LNCaP clone FGC (cell line): ENCODE data around the gene S1PR4.
A peak's percentile ranks its signal among the peaks of the same experiment; 100 is the strongest.

Experiments used
- DNase-seq: peaks from one replicate; pipeline ENCODE4 v3.0.0-alpha.2; 2011; ENCODE audit warnings: low read depth
- H3K4me3 ChIP-seq: 2 replicates; pipeline ENCODE4 v1.5.1; 2011; ENCODE audit warnings: mild to moderate bottlenecking, low read depth, low read length, control low read depth
- TF ChIP-seq, protein P1 (sequence below): IDR thresholded peaks from 2 replicates; pipeline ENCODE4 v1.5.1; 2012; ENCODE audit warnings: mild to moderate bottlenecking; ENCODE audit not compliant: control insufficient read depth, insufficient read depth; ENCODE audit errors: extremely low read depth

Gene S1PR4

DNA sequence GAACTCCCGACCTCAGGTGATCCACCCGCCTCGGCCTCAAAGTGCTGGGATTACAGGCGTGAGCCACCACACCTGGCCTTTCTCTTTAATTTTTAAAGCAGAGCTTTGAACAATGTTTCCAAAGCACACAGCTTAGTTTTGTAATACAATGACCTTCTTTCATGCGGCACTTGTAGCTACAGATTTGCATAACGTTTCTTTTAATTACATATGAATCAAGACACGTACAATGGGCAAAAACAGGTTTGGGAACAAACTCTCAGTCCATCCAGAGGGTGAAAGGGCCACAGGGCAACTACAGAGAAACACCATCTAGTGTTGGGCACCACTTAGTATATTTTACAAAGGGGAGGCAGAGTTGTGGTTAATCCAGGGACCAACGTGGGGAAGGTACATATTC, 19.0 kb upstream of the S1PR4 start:
- no peak for DNase-seq
- H3K4me3 ChIP-seq = no peak overlapping the region
- TF ChIP-seq, protein P1, sequence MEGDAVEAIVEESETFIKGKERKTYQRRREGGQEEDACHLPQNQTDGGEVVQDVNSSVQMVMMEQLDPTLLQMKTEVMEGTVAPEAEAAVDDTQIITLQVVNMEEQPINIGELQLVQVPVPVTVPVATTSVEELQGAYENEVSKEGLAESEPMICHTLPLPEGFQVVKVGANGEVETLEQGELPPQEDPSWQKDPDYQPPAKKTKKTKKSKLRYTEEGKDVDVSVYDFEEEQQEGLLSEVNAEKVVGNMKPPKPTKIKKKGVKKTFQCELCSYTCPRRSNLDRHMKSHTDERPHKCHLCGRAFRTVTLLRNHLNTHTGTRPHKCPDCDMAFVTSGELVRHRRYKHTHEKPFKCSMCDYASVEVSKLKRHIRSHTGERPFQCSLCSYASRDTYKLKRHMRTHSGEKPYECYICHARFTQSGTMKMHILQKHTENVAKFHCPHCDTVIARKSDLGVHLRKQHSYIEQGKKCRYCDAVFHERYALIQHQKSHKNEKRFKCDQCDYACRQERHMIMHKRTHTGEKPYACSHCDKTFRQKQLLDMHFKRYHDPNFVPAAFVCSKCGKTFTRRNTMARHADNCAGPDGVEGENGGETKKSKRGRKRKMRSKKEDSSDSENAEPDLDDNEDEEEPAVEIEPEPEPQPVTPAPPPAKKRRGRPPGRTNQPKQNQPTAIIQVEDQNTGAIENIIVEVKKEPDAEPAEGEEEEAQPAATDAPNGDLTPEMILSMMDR = no peak

DNA sequence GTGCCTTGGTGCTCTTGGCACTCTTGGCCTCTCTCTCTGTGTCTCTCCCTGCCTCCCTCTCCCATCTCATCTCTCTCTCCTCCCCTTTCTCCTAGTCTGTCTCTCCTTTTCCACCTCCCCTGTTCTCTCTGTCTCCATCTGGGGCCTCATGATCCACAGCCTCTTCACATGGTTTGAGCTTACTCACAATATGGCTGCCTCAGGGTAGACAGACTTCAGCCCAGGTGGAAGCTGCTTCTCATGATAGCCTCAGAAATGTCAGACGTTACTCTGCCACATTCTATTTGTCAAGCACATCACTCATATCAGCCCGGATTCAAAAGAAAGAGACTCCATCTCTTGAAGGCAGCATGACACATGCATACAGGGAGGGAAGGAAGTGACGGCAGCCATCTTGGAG, 18.4 kb upstream of the S1PR4 start:
- TF ChIP-seq, protein P1 = no peak
- no peak overlapping the region for H3K4me3 ChIP-seq
- DNase-seq = no peak

DNA sequence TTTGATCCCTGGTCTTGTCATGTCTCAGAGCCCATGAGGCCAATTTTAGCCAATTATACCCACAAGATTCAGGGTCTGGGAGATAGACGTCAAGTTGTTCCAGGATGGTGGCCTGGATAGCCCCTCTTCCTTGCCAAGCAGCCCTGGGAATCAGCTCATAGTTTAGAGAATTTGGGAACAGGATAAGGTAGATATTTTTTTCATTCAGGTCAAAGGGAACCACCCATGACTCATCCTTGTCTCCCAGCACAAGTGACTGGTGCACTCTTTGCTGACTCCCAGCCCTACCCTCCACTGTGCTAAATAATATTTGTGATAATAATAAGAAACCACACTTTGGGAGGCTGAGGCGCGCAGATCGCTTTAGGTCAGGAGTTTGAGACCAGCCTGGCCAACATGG, 17.1 kb upstream of the S1PR4 start:
- TF ChIP-seq, protein P1 = no peak
- H3K4me3 ChIP-seq = no peak overlapping the region
- DNase-seq = no peak

DNA sequence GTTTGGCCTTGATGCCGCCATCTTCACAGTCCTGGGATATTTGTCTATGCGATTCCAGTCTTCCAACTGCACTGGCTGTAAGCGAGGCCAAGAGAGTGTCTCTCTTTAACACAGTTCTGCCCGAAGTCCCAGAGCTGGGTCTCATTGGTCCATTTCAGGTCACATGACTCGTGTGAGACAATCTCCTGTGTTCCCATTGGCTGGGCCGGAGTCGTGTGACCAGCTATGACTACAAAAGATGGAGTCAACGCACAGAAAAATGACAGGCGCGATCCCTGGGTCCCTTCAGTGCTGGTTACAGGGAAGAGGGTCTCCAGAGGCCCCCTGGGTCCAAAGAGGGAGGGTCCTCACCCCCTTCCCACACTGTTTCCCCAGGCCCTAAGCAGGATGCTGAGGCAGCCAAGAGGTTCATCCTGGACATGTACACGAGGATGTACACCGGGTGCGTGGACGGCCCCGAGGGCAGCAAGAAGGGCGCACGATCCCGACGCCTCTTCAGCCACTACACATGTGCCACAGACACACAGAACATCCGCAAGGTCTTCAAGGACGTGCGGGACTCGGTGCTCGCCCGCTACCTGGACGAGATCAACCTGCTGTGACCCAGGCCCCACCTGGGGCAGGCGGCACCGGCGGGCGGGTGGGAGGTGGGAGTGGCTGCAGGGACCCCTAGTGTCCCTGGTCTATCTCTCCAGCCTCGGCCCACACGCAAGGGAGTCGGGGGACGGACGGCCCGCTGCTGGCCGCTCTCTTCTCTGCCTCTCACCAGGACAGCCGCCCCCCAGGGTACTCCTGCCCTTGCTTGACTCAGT, 15.9 kb upstream of the S1PR4 start:
- TF ChIP-seq, protein P1 = 0 out of 2 replicates have a peak, but pooled peaks have one; percentile 1
- H3K4me3 ChIP-seq = no peak overlapping the region
- no peak for DNase-seq

DNA sequence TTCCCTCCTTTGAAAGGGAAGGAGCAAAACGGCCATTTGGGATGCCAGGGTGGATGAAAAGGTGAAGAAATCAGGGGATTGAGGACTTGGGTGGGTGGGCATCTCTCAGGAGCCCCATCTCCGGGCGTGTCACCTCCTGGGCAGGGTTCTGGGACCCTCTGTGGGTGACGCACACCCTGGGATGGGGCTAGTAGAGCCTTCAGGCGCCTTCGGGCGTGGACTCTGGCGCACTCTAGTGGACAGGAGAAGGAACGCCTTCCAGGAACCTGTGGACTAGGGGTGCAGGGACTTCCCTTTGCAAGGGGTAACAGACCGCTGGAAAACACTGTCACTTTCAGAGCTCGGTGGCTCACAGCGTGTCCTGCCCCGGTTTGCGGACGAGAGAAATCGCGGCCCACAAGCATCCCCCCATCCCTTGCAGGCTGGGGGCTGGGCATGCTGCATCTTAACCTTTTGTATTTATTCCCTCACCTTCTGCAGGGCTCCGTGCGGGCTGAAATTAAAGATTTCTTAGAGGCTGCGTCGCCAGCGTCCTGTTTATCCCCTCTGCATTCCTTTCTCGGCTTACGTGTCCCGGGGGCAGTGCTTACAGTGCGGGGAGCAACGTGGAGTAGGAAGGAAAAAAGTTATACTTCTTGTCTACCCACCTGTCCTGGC, 15.2 kb upstream of the S1PR4 start:
- DNase-seq = no peak
- peak overlapping the region; percentile 29 for H3K4me3 ChIP-seq
- TF ChIP-seq, protein P1 = peak; percentile 97

DNA sequence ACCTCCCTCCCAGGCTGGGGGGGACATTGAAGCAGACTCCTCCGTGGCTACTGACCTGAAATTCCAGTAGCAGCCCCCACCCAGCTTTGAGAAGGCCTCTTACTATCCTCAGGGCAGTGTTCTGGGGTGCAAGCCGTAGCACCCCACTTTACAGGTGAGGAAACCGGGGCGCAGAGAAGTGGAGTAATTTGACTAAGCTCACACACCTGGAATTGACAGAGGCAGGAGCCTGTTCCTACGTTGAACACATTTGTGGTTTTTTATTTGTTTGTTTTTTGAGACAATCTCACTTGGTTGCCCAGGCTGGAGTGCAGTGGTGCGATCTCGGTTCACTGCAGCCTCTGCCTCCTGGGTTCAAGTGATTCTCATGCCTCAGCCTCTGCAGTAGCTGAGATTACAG, 14.6 kb upstream of the S1PR4 start:
- TF ChIP-seq, protein P1 = no peak
- H3K4me3 ChIP-seq = peak overlapping the region; percentile 29; the same call in 1 of the 2 replicates
- DNase-seq = no peak
